Measurements from ENCODE around the gene AOAH. TPM values are rescaled to one million over a fixed set of nuclear protein-coding genes. Genes with fewer than 3 reads are reported as not detected.

The AOAH gene
- total RNA-seq, 1 experiment from 2014 or later, result 0.39 TPM

DNA sequence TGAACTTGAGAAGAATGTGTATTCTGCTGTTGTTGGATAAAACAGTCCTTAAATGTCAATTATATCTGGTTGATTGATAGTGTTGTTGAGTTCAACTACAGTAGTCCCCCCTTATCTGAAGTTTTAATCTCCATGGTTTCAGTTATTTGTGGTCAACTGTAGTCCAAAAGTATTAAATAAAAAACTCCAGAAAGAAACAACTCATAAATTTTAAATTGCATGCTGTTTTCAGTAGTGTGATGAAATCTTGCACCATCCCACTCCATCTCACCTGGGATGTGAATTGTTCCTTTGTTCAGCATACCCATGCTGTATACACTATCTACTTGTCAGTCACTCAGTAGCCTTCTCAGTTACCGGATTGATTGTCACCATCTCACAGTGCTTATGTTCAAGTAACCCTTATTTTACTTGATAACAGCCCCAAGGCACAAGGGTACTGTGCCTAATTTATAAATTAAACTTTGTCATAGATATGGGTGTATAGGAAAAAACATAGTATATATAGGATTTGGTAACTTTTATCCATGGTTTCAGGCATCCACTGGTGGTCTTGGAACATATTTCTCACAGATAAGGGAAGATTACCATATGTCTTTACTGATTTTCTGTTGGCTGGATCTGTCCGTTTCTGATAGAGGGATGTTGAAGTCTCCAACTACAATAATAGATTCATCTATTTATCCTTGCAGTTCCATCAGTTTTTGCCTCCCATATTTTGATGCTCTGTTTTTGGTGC, 57.1 kb downstream of the AOAH start:
- no peaks in the 10 kb centered on the region for H3K79me2 ChIP-seq (ENCODE audit: insufficient read depth, low read length)
- DNase-seq, result no peak
- H3K9me3 ChIP-seq (ENCODE audit: control insufficient read depth, low read depth, low read length), result no peaks in the 10 kb centered on the region
- no peak overlapping the region for H4K91ac ChIP-seq (ENCODE audit: insufficient read length, low read depth, low read length)
- no peak overlapping the region for H2BK120ac ChIP-seq (ENCODE audit: low read depth, low read length, poor library complexity, severe bottlenecking)
- no peaks in the 10 kb centered on the region for H3K27me3 Mint-ChIP-seq (ENCODE audit: low read depth)
- H3K18ac ChIP-seq (ENCODE audit: insufficient read length, low read depth, low read length), result no peak overlapping the region
- no peak overlapping the region for H2BK15ac ChIP-seq (ENCODE audit: low read depth, low read length)
- H3T11ph ChIP-seq (ENCODE audit: low read length), result no peak overlapping the region
- H4K5ac ChIP-seq (ENCODE audit: insufficient read length, low read depth, low read length), result no peak overlapping the region
- H3K4ac ChIP-seq (ENCODE audit: low read depth, low read length), result no peak overlapping the region
- peaks cover 13% of the 10 kb centered on the region in 2 experiments for H3K4me1 Mint-ChIP-seq
- H2AK5ac ChIP-seq (ENCODE audit: insufficient read length, low read length), result no peak overlapping the region
- no peak overlapping the region for H3K4me3 Mint-ChIP-seq
- no peak overlapping the region for H3K27ac ChIP-seq (ENCODE audit: insufficient read length, low read depth, low read length)
- H3K4me1 ChIP-seq (ENCODE audit: insufficient read depth, low read length), result no peaks in the 10 kb centered on the region
- no peak overlapping the region for H3K4me2 ChIP-seq (ENCODE audit: insufficient read depth, insufficient read length, low read length)
- no peaks in the 10 kb centered on the region for H3K27me3 ChIP-seq (ENCODE audit: insufficient read depth, low read length)
- H3K36me3 Mint-ChIP-seq (ENCODE audit: insufficient read depth in 1 of 3, low read depth in 3 of 3), result no peaks in the 10 kb centered on the region; a peak in 1 of 7 replicates
- H3K9ac ChIP-seq (ENCODE audit: extremely low read depth, insufficient read length, low read length), result no peak overlapping the region
- no peak overlapping the region for H2BK20ac ChIP-seq (ENCODE audit: low read depth, low read length, poor library complexity, severe bottlenecking)
- H3K79me1 ChIP-seq (ENCODE audit: insufficient read depth, low read depth, low read length, poor library complexity, severe bottlenecking), result no peaks in the 10 kb centered on the region
- H3K23ac ChIP-seq (ENCODE audit: insufficient read length, low read depth, low read length), result no peak overlapping the region
- TF ChIP-seq, protein P1, sequence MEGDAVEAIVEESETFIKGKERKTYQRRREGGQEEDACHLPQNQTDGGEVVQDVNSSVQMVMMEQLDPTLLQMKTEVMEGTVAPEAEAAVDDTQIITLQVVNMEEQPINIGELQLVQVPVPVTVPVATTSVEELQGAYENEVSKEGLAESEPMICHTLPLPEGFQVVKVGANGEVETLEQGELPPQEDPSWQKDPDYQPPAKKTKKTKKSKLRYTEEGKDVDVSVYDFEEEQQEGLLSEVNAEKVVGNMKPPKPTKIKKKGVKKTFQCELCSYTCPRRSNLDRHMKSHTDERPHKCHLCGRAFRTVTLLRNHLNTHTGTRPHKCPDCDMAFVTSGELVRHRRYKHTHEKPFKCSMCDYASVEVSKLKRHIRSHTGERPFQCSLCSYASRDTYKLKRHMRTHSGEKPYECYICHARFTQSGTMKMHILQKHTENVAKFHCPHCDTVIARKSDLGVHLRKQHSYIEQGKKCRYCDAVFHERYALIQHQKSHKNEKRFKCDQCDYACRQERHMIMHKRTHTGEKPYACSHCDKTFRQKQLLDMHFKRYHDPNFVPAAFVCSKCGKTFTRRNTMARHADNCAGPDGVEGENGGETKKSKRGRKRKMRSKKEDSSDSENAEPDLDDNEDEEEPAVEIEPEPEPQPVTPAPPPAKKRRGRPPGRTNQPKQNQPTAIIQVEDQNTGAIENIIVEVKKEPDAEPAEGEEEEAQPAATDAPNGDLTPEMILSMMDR (conservative IDR thresholded peaks at IDR 0.05), result no peak
- no peak overlapping the region for H4K8ac ChIP-seq (replicated peaks; ENCODE audit: insufficient read length, low read depth, low read length)
- H4K20me1 ChIP-seq (ENCODE audit: control insufficient read depth, insufficient read depth, insufficient read length), result no peaks in the 10 kb centered on the region
- no peak overlapping the region for H3K27ac Mint-ChIP-seq
- H2BK5ac ChIP-seq (ENCODE audit: insufficient read length, low read length), result no peak overlapping the region
- H2AFZ ChIP-seq (ENCODE audit: low read length), result no peak overlapping the region
- H3K9me3 Mint-ChIP-seq, result peaks cover 0 to 4% of the 10 kb centered on the region in 2 experiments; a peak in 1 of 5 replicates
- no peak overlapping the region for H2BK12ac ChIP-seq (ENCODE audit: insufficient read length, low read depth, low read length)
- no peak overlapping the region for H3K56ac ChIP-seq (ENCODE audit: insufficient read length, low read depth, low read length)
- no peaks in the 10 kb centered on the region for H3K23me2 ChIP-seq (ENCODE audit: insufficient read length, low read depth, low read length, poor library complexity, severe bottlenecking)
- WGBS (ENCODE audit: extremely low coverage, insufficient read length, low lambda C conversion rate), result no CpG with 5 or more reads among the region's 2 CpGs
- H3K14ac ChIP-seq (ENCODE audit: insufficient read depth, low read length), result no peak overlapping the region

Measured in H9 (cell line).